ENCODE data around the gene TSPAN11.

GRCh38 chr12:30952015-30952414, 25.5 kb downstream of the TSPAN11 start:
- TF ChIP-seq POLR2A (IDR thresholded peaks at IDR 0.05) (no peak), POLR2AphosphoS5 (IDR thresholded peaks at IDR 0.05; ENCODE audit: insufficient read depth in 1 of 2, low read depth in 1 of 2) (no peak)
- TF ChIP-seq, protein P1, sequence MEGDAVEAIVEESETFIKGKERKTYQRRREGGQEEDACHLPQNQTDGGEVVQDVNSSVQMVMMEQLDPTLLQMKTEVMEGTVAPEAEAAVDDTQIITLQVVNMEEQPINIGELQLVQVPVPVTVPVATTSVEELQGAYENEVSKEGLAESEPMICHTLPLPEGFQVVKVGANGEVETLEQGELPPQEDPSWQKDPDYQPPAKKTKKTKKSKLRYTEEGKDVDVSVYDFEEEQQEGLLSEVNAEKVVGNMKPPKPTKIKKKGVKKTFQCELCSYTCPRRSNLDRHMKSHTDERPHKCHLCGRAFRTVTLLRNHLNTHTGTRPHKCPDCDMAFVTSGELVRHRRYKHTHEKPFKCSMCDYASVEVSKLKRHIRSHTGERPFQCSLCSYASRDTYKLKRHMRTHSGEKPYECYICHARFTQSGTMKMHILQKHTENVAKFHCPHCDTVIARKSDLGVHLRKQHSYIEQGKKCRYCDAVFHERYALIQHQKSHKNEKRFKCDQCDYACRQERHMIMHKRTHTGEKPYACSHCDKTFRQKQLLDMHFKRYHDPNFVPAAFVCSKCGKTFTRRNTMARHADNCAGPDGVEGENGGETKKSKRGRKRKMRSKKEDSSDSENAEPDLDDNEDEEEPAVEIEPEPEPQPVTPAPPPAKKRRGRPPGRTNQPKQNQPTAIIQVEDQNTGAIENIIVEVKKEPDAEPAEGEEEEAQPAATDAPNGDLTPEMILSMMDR (IDR thresholded peaks at IDR 0.05) = no peak
